HUDEP-2 (cell line): ENCODE measurements around the gene RABGAP1L.
"Not testable (repeated sequence)": the region's sequence is repeated elsewhere in the genome, so short reads cannot be mapped to it uniquely, and the experiment has no call there.

Experiments used
- DNase-seq, 76 experiments: peaks; one replicate each; lab custom pipeline; 2025; ENCODE audit not compliant: unreplicated experiment in 76 of 76; lab: John Stamatoyannopoulos, UW

Gene RABGAP1L

DNA sequence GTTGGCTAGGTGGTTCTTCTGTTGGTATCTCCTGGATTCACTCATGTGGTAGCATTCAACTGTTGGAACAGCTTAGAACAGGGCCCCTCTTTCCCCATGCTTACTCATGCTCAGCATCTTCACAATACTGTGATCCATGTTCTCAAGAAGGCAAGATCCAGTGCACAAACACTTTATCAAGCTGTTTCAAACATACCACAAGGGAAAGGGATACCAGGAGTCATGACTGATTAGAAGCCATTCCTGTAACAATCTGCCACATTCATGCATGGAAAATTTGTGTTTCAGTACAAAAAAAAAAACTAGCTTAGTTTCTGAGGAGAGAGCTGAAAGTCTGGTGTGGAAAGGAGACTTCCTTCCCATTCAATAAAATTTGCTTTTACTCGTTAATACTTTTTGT is 670.7 kb downstream of the RABGAP1L start:
- DNase-seq: no peak

DNA sequence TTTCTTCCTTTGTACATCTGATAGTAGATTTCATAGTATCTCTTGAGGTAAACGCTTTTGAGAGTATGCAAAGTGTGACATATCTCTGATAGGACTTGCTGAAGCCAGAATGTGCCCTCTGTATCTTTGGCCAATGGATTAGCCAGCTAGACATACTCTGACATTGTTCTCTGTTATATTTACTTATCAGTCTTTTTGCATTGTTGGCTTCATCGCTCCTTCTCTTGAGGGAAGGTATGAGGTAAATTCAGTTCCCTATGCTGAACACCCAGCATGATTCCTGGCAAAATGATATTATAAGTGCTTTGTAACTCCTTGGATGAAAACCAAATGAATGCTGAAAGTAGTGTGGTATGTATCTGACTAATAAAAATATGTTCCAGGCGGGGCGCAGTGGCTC is 677.2 kb downstream of the RABGAP1L start:
- no peak for DNase-seq

DNA sequence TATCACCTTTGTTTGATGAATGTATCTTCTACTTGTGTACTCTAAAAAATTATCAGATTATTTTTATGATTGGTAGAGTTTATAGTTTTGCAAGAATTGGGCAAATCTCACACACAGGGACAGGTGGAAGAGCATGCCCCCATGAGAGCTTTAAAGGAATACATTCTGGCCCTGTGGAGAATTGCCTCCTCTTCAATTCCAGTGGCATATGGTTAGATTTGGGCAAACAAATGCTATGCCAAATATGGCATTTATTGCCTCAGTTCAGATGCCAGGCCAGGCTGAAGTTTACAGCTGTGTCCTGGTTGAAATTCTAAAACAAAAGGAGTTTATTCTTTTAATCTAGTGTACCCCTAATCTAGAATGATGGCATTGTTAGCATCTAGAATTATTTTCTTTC is 678.1 kb downstream of the RABGAP1L start:
- no peak for DNase-seq

DNA sequence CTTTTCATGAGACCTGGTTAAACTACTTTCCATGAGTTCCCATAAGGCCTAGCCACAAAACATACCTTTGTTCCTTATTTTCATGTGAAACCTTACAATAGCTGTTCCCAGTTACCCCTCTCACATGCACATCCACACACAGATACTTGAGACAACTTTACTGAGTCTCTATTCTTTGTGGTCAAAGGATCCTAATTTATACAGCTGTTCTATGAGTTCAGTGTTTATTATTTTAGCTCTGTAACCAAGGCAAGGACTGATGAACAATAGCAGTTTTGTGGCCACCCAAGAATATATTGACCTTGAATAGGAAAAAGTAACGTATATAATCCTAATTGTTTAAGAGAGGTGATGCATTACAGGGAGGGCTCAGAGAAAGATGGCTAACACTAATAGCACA is 679.9 kb downstream of the RABGAP1L start:
- DNase-seq: no peak

DNA sequence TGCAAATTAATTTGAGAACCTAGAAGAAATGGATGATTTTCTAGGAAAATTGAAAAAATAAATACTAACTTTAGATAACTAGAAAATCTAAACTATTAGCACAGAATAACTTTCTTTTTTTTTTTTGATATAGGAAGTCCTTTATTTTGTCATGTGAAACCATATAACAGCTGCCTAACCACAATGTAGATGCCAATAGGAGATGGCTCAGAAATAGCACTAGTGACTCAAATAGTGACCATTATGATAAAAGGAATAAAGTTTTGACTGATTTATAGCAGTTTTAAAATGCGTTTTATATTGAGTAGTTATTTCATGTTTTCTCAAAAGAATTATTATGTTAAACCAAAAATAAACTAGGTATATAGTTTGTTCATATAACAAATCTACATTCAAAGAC is 682.4 kb downstream of the RABGAP1L start:
- DNase-seq: peak in 1 of 76 experiments; percentile 8

DNA sequence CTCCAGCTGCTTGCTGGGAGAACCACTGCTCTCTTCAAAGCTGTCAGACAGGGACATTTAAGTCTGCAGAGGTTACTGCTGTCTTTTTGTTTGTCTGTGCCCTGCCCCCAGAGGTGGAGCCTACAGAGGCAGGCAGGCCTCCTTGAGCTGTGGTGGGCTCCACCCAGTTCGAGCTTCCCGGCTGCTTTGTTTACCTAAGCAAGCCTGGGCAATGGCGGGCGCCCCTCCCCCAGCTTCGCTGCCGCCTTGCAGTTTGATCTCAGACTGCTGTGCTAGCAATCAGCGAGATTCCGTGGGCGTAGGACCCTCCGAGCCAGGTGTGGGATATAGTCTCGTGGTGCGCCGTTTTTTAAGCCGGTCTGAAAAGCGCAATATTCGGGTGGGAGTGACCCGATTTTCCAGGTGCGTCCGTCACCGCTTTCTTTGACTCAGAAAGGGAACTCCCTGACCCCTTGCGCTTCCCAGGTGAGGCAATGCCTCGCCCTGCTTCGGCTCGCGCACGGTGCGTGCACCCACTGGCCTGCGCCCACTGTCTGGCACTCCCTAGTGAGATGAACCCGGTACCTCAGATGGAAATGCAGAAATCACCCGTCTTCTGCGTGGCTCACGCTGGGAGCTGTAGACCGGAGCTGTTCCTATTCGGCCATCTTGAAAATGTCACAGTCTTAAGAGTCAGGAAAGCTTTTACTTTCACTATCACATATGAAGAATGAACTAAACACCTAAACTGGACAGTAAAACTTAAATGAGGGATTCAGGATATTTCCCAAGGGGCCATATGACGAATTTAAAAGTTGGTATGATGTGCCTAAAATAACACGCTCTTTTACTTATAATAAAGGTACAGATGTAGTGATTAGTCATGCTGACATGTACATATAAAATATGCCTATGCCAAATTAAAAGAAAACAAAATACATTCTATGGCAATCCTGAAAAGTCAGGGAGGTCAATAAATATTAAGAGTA is 689.6 kb downstream of the RABGAP1L start:
- DNase-seq: not testable (repeated sequence)

DNA sequence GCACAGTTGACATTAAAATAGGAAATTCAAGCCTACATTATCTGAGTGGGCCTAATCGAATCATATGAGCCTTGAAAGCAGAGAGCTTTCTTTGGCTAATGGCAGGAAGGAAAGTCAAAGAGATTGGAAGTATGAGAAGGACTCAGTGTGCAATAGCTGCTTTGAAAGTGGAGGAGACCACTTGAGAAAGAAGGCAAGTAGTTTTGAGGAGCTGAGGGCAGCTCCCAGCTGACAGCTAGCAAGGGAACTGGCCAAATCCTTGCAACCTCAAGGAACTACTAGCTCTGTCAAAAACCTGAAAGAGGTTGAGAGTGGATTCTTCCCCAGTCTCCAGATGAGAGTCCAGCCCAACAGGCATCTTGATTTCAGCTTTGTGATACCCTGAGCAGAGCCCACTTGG is 691.4 kb downstream of the RABGAP1L start:
- no peak for DNase-seq

DNA sequence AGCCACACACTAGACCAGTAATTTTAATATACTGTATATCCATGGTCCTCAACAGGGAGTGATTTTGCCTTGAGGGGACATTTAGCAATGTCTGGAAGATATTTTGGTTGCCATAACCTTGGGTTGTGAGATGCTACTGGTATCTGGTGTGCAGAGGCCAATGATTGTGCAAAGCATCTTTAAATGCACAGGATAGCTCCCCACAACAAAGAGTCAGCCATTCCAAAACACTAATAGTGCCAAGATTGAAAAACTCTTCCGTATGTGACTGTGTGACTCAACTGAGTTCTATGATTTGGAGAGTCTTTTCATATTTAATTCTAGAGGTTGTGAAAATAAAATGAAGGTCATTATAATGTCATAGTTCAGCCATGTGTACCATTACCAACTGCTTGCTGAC is 699.0 kb downstream of the RABGAP1L start:
- no peak for DNase-seq

DNA sequence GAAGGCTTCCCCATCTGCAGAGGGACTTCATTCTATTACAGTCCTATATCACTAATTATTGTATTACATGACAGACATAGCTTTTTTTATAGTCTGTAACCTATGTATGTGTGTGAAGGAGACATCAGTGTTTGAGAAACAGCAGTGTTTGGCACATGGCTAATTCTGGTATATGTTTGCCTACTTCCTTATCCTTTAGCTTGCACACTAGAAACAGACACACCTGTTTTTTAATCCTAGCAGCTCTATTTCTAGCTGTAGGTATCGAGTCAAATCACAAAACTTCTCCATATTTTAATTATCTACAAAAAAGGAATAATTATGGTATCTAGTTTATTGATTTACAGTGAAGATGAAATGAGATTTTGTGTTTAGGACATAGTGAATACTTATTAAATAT is 711.0 kb downstream of the RABGAP1L start:
- DNase-seq: no peak

DNA sequence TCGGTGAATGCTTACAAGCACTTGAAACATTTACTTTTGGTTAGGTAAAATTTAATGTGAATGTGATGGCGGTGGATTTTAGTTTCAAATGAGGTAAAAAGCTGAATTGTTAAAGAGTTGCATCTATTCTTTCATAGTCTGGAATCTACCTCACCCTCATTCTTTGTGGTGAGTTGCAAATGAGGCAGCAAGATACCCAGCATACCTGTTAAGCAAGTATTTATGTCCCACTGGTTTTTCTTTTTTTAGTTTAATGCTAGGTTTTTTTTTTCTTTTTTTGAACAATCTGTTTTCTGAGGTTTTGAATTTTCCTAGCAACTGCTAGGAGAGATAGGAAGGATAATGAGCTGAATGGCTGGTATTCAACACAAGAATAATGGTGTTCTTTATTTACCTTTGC is 712.6 kb downstream of the RABGAP1L start:
- DNase-seq: no peak

DNA sequence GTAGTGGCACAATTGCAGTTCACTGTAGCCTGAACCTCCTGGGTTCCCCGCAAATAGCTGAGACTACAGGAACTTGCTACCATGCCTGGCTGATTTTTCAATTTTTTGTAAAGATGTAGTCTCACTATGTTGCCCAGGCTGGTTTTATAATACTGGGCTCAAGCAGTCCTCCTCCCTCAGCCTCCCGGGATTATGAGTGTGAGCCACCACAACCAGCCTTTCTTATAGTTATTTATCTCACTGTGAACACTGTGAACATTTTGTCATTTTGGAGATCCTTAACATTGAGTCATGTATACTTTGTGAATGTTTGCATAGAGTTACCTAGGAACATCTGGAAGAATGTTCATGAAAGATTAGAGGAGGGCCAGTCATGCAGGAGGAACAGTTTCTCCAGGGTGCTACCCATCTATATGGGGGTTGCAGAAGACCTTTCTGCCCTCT is 713.3 kb downstream of the RABGAP1L start:
- DNase-seq: peak in 7 of 76 experiments; percentile 7 to 36 (median 15)

DNA sequence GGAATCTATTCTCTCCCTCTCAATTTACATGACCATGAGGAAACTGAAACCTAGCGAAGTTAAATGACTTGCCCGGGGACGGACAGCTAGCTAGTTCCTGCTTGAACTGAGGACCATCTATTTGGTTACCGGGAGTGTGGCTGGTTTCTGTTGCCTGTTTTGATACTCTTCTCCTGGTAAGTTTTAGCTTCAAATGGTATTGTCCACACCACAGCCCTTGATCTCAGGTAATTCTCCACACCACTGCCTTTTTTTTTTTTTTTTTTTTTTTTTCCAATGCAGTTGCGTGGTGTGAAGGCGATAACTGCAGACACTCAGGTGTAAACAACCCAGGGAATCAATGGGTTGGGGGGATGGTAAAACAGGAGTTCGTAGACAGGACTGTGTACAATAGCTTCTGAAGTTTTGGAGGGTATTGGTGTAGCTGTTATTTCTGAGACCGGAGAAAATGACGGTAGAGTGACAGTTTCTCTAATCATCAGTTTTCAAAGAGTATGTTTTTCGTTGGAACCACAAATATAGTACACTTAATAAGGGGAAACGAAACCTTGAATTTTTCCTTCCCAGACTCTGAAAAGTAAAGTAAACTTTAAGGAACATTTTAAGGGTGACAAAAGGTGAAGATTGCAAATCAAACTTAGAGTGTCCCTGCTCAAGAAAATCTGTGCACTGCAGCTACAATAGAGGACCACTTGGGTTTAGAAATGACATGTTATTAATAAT is 715.2 kb downstream of the RABGAP1L start:
- no peak for DNase-seq

DNA sequence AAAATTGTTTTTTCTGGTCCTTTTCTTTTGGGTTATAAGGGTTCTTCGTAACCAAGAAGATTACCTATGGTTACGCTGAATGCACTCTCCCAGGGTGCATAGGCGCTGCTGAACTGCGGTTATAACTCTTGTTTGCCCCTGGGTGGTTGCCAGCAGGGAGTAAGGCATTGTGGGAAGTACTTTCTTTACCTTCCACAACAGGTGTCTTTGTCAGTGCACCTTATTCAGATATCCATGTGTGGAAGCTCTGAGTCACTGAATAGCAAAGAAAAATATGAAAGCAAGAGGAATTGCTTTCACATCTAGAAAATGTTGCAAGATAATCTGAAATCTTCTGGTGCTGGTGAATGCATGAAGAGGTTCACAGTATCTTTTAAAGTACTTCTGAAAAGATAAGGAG is 716.0 kb downstream of the RABGAP1L start:
- no peak for DNase-seq

DNA sequence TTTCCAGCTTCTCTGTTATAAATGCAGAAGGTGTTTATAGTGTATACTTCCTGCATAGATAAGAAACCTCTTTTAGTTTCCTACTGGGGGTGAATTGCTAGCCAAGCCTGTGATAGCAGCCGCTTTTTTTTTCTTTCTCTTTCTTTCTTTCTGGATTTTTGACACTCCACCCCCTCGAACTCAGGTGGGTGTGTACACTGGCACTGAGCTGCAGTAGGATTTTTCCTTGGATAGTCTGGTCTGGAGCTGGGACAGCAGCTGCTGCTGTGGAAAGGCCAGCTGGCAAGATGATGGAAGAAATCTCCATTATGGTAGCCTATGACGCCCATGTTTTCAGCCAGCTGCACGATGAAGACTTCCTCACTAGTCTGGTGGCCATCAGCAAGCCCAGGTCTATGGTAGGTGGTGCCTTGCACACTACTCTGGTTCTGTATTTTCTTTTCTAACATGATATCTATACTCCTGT is 717.9 kb downstream of the RABGAP1L start:
- peak in 5 of 76 experiments; percentile 11 to 39 (median 17) for DNase-seq

DNA sequence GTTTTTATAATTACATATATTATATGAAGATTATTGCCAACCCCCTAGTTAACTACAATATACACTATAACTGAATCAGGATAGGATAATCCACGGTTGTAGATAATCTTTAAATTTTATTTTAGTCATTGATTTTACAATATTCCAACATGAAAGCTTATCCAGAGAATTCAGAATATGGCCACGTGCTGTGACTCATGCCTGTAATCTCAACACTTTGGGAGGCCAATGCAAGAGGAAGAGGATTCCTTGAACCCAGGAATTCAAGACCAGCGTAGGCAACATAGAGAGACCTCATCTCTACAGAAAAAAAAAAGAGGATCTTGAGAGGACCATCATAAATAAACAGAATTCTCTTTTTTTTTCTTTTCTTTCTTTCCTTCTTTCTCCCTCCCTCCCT is 720.9 kb downstream of the RABGAP1L start:
- DNase-seq: no peak

DNA sequence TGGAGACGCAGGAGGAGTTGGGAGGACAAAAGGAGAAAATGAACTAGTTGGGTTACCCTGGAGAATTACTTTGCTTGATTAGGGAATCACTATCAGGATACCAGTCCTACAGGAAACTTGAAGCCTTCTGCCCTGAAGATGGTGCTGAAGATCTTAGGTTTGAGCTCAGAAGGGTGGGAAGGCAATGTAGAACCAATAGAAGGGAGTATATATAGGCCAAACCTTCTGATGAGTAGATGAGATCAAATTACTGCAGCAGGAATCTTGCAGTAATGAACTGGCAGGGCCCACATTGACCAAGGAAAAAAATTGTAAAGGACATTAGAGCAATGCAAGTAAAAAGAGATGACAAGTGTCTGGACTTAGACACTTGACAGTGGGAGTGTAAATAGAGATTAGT is 724.1 kb downstream of the RABGAP1L start:
- peak in 10 of 76 experiments; percentile 11 to 35 (median 20) for DNase-seq

DNA sequence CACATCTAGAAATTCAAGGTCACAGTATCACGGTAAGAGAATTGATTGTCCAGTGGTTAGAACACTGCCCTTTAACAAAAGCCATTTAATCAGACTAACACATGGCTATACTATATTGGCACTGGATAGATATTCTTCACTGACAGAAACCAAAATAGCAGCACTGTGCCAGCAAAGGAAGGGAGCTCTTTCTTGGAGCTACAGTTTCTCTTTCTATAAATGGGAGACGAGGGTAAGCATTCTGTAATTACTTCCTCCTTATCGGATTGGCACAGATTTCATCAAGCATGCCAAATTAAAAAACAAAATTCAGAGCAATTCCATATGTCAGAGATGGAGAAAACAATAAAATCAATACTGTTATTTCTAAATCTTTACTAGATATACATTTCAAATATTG is 724.7 kb downstream of the RABGAP1L start:
- no peak for DNase-seq

DNA sequence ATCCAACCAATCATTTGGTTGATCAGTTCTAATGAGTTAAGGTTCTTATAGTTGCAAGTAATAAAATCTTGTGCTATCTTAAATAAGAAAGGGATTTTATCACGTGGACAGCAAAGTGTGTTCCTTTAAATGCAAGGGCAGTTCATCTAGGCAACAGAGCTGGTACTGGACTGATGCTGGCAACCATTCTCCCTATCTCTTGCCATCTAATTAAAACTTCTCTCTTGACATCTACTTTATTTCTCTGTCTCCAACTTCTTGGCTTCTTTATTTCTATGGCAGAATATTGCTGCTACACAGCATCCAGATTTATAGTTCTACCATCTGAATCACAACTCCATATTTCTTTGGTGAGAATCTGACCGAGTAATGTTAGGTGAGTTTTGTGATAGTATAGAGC is 725.2 kb downstream of the RABGAP1L start:
- no peak for DNase-seq

DNA sequence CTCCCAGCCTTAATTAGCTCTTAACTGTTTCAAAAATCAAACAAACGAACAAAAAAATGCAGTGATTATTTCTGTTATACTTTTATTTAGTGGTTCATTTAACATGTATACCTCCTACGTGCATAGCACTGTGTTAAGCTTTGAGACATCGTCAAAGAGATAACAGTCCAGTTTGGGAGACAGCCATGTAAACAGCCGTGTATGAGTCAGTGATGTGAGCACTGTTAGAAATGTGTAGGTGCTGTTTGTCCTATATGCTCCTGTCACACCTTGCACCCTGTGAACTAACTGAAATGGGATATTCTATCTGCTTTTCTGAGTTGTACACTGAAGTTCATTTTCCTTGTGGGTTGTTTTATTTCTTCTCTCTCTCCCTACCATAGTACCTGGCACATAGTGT is 730.7 kb downstream of the RABGAP1L start:
- DNase-seq: peak in 24 of 76 experiments; percentile 7 to 58 (median 28)

DNA sequence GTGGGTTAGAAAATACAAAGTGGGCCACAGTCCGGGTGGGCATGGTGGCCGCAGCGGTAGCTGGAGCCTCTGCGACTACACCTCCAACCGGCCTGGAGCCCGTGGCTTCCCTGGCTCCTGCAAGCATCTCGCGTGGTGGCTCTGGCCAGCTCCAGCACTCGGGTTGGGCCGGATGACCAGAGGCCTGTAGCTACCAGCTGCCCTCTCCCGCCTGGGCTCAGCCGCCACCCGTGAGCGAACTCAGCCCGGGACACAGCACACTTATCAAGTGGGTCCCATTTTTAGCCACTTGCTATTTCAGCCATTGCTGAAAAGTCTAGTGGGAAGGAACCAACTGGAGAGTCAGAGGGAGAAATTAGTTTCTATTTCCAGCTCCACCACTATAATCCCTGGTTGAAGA is 732.7 kb downstream of the RABGAP1L start:
- DNase-seq: no peak

DNA sequence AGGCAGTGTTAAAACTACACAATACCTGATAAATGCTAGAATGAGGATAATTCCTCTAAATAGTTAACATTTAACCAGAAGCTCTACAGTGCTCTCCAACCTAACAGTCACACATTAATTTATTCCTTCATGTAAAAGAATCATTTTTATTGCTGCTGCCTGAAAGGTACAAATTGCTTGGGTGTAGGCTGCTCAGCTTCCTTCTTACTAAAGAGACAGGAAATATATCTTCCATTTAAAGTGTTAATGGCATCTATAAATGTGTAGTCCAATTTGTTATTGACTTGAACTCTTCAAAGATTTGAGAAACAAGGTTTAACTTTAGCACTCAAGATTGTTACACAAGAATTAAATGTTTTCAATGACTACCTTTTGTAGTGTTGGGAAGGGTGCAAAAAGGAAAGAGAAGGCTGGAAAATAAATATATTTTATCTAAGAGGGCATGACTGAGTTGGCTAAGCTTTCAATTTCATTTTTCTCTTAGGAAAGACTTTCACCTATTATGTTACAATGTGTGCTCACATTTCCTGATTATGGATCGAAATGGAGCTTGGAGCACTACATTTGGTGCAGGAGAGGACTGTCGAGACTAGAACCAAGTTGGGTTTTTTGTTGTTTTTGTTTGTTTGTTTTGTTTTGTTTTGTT is 734.9 kb downstream of the RABGAP1L start:
- no peak for DNase-seq
